ENCODE measurements around the gene ETF1. TPM values are rescaled to one million over a fixed set of nuclear protein-coding genes. Genes with fewer than 3 reads are reported as not detected.

The ETF1 gene
- total RNA-seq: 120 and 126 TPM in 2 replicates

DNA sequence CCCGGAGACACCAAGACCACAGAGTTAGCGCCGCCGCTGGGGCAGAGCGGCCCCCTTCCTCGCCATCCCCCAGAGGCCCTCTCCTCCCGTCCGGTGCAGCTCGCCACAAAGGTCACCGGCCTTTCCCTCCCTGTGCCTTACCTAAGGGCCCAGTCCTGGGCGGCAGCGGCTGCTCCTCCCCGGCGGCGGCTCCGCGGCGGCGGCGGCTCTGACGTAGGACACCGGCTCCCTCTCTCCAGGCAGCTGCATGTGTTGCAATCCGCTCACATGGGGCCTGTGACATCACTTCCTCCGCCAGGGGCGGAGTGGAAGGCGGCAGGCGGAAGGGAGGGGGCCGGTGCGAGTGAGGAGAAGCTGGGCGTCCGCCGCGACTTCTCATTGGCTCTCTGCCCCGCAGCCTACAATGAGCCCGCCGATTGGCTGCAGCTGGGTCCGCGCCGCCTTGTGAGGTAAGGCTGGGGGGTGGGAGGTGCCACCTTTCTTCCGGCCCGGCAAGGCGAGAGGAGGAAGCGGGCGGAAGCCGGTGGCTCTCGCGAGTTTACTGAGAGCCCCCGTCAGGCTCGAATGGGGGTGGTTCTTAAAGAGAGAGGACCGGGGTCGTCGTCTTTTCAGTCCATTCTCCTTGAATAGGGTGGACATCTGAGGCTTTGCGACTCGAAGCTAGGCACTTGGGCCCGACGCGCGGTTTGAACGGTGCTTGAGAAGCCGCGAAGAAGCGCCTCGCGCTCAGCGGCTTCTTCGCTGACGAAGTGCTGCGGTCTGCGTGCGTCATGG, at the start of gene ETF1:
Gene ETF1, minus strand, starts transcription at position 281 of the 774 bp plus-strand sequence. CDS start 318 bp downstream, outside the sequence.

DNA sequence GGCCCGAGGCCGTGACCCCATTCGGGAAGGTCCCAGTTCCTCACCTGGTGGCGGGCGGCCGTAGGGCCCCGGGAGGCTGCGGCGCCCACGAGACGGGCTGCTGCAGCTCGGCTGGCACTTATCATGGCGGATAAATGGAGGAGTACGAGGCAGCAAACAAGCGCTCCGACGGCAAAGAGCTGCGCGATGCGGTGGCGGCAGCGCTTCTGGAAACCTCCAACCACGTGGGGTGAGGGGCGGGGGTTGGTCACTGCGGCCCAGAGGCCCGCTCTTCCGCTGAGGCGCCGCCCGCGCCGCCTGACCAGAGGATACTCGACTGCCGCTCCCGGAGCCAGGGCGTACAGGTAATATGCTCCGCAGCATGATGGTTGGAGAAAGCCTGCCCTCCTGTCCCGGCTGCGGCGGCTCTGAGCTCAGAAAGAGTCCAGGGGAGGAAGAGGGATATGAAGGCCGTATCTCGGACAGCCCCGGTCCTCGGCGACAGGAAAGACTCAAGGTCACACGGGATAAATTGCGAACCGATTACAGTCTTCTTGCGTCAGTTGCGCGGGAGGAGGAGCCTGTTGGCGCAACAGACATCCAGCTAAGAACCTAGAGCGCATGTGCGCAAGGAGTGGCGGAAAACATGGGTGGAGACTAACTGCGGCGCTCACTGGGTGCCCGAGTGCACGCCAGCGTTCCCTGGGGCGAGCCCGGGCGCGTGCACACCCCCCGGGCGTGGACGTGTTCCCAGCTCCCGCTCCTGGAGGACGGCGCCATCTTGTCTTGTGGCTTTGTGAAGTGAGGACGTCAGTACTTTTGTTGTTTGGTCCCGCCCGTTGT, 32.4 kb upstream of the ETF1 start, which contains the start of gene HSPA9:
Gene HSPA9, minus strand, starts transcription at position 208 of the 822 bp plus-strand sequence. Its CDS starts 83 bp downstream, at position 125.

DNA sequence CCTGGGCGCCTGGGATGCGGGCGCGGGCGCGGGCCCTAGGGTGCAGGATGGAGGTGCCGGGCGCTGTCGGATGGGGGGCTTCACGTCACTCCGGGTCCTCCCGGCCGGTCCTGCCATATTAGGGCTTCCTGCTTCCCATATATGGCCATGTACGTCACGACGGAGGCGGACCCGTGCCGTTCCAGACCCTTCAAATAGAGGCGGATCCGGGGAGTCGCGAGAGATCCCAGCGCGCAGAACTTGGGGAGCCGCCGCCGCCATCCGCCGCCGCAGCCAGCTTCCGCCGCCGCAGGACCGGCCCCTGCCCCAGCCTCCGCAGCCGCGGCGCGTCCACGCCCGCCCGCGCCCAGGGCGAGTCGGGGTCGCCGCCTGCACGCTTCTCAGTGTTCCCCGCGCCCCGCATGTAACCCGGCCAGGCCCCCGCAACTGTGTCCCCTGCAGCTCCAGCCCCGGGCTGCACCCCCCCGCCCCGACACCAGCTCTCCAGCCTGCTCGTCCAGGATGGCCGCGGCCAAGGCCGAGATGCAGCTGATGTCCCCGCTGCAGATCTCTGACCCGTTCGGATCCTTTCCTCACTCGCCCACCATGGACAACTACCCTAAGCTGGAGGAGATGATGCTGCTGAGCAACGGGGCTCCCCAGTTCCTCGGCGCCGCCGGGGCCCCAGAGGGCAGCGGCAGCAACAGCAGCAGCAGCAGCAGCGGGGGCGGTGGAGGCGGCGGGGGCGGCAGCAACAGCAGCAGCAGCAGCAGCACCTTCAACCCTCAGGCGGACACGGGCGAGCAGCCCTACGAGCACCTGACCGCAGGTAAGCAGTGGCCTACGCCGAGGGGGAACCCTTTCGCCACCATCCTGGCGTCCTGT, 77.5 kb downstream of the ETF1 start, which contains the start of gene EGR1:
Gene EGR1, plus strand, starts transcription at position 219 of the 864 bp plus-strand sequence. Its CDS starts 283 bp downstream, at position 502.

Other genes starting within 250 kb of the ETF1 start
- 0.69 and 1.8 TPM in 2 replicates for gene CDC25C, start 211.4 kb downstream of the ETF1 start, total RNA-seq
- gene FAM53C, start 205.0 kb downstream of the ETF1 start, total RNA-seq: 26.6 and 28.0 TPM in 2 replicates
- gene KDM3B, start 190.6 kb downstream of the ETF1 start, total RNA-seq: 36.8 and 45.2 TPM in 2 replicates
- 11.2 and 29.8 TPM in 2 replicates for gene REEP2, start 104.2 kb downstream of the ETF1 start, total RNA-seq
- gene EGR1, start 77.8 kb downstream of the ETF1 start, total RNA-seq: 3.8 and 7.8 TPM in 2 replicates
- gene HSPA9, start 32.2 kb upstream of the ETF1 start, total RNA-seq: 293 and 469 TPM in 2 replicates
- gene CTNNA1, start 210.2 kb upstream of the ETF1 start, total RNA-seq: 413 and 447 TPM in 2 replicates

Data from smooth muscle cell of the pulmonary artery (primary cell).